IMR-90 (cell line): ENCODE results near the gene MRPL11. TPM values are rescaled to one million over a fixed set of nuclear protein-coding genes. Genes with fewer than 3 reads are reported as not detected.

Source experiments
- ATAC-seq: fragments of 200-7000 bp; cut with Tn5 transposase; 2 replicates; pipeline ENCODE4 v1.9.1; 2020; ENCODE audit warnings: low read depth, mild to moderate bottlenecking, moderate library complexity
- BruUV-seq: library from RNA; stranded (reverse); fragments of 400-500 nt; replicated peaks from 2 replicates; lab custom pipeline; 2021; lab: Mats Ljungman, UMichigan
- CTCF ChIA-PET: fragments of 300-600 bp; formaldehyde crosslinking; extraction: SDS; loops from one replicate; lab custom pipeline; 2021; ENCODE audit warnings: antibody characterized with exemption; lab: Yijun Ruan, JAX
- POLR2A ChIA-PET: fragments of 300-600 bp; sonication (Branson Sonifier 250); formaldehyde crosslinking; loops from one replicate; lab custom pipeline; 2022; ENCODE audit warnings: antibody characterized with exemption; ENCODE audit not compliant: unreplicated experiment; lab: Charles Lee
- DNase-seq: peaks from one replicate; pipeline ENCODE4 v3.0.0; 2013
- H2AFZ ChIP-seq: replicated peaks from 2 replicates; pipeline ENCODE3; 2013; ENCODE audit warnings: low read length, mild to moderate bottlenecking; ENCODE audit not compliant: poor library complexity
- H2AK5ac ChIP-seq: 2 replicates; pipeline ENCODE4 v1.6.1; 2013; ENCODE audit warnings: low read depth, low read length, inconsistent platforms
- H2AK9ac ChIP-seq: replicated peaks from 2 replicates; pipeline ENCODE3; 2013; ENCODE audit warnings: mild to moderate bottlenecking, low read depth, low read length, moderate library complexity; ENCODE audit not compliant: poor library complexity
- H2BK120ac ChIP-seq: 2 replicates; pipeline ENCODE4 v1.6.1; 2013; ENCODE audit warnings: low read depth, low read length, inconsistent platforms
- H2BK15ac ChIP-seq: 3 replicates; pipeline ENCODE4 v1.6.1; 2013; ENCODE audit warnings: low read depth, low read length, inconsistent platforms
- H2BK20ac ChIP-seq: 2 replicates; pipeline ENCODE4 v1.6.1; 2013; ENCODE audit warnings: low read depth, mild to moderate bottlenecking, inconsistent platforms, low read length, moderate library complexity
- H2BK5ac ChIP-seq: 2 replicates; pipeline ENCODE4 v1.6.1; 2013; ENCODE audit warnings: mild to moderate bottlenecking, low read depth, low read length, inconsistent platforms; ENCODE audit not compliant: poor library complexity, severe bottlenecking
- H3K14ac ChIP-seq: replicated peaks from 2 replicates; pipeline ENCODE4 v1.6.1; 2013; ENCODE audit warnings: low read depth, low read length, inconsistent platforms
- H3K18ac ChIP-seq: 2 replicates; pipeline ENCODE4 v1.6.1; 2013; ENCODE audit warnings: low read depth, low read length, control low read depth
- H3K23ac ChIP-seq: 2 replicates; pipeline ENCODE4 v1.6.1; 2013; ENCODE audit warnings: low read depth, low read length, inconsistent platforms
- H3K27ac ChIP-seq: 2 replicates; pipeline ENCODE4 v1.5.1; 2013; ENCODE audit warnings: mild to moderate bottlenecking, control low read depth, low read length; ENCODE audit not compliant: insufficient read depth
- H3K27me3 ChIP-seq: 2 replicates; pipeline ENCODE4 v1.6.1; 2013; ENCODE audit warnings: low read length; ENCODE audit not compliant: control insufficient read depth, insufficient read depth
- H3K36me3 ChIP-seq: 2 replicates; pipeline ENCODE4 v1.6.1; 2013; ENCODE audit warnings: low read length, mixed read lengths; ENCODE audit not compliant: control insufficient read depth, insufficient read depth
- H3K4ac ChIP-seq: 2 replicates; pipeline ENCODE4 v1.6.1; 2013; ENCODE audit warnings: low read depth, low read length, inconsistent platforms
- H3K4me1 ChIP-seq: 2 replicates; pipeline ENCODE4 v1.6.1; 2013; ENCODE audit warnings: low read length, mixed read lengths; ENCODE audit not compliant: control insufficient read depth, insufficient read depth
- H3K4me2 ChIP-seq: 2 replicates; pipeline ENCODE4 v1.6.1; 2013; ENCODE audit warnings: low read depth, mild to moderate bottlenecking, control low read depth, low read length, moderate library complexity
- H3K4me3 ChIP-seq: 2 replicates; pipeline ENCODE4 v1.5.1; 2013; ENCODE audit warnings: low read depth, mild to moderate bottlenecking, control low read depth, low read length, moderate library complexity; ENCODE audit not compliant: insufficient read depth
- H3K56ac ChIP-seq: 2 replicates; pipeline ENCODE4 v1.6.1; 2013; ENCODE audit warnings: low read length, inconsistent platforms; ENCODE audit not compliant: insufficient read depth; ENCODE audit errors: extremely low read depth
- H3K79me1 ChIP-seq, 2 experiments: 2 replicates each; pipeline ENCODE4 v1.6.1; 2013; ENCODE audit warnings: low read length in 2 of 2, inconsistent platforms in 1 of 2, low read depth in 1 of 2
- H3K9ac ChIP-seq: 2 replicates; pipeline ENCODE4 v1.6.1; 2013; ENCODE audit warnings: low read depth, low read length, control low read depth
- H3K9me1 ChIP-seq: 2 replicates; pipeline ENCODE4 v1.6.1; 2013; ENCODE audit warnings: low read length, inconsistent platforms; ENCODE audit not compliant: insufficient read depth
- H3K9me3 ChIP-seq: 2 replicates; pipeline ENCODE4 v1.6.1; 2013; ENCODE audit warnings: low read length; ENCODE audit not compliant: control insufficient read depth, insufficient read depth
- H4K20me1 ChIP-seq: 2 replicates; pipeline ENCODE4 v1.6.1; 2013; ENCODE audit warnings: low read length, inconsistent platforms; ENCODE audit not compliant: insufficient read depth
- H4K5ac ChIP-seq: 2 replicates; pipeline ENCODE4 v1.6.1; 2013; ENCODE audit warnings: mild to moderate bottlenecking, low read depth, low read length, control low read depth
- H4K8ac ChIP-seq, 2 experiments: 2 replicates each; pipeline ENCODE4 v1.6.1; 2013; ENCODE audit warnings: low read depth in 2 of 2, low read length in 2 of 2, control low read depth in 1 of 2, inconsistent platforms in 1 of 2
- H4K91ac ChIP-seq: 2 replicates; pipeline ENCODE4 v1.6.1; 2013; ENCODE audit warnings: low read depth, low read length, inconsistent platforms; ENCODE audit not compliant: insufficient read depth
- BHLHE40 ChIP-seq: fragments of 150-350 bp; IDR thresholded peaks from 2 replicates; pipeline ENCODE4 v1.6.1; 2016; ENCODE audit warnings: mild to moderate bottlenecking, low read depth, low read length
- FOS ChIP-seq: fragments of 150-350 bp; IDR thresholded peaks from 2 replicates; pipeline ENCODE4 v1.6.1; 2016; ENCODE audit warnings: low read depth, low read length
- MAZ ChIP-seq: IDR thresholded peaks from 2 replicates; pipeline ENCODE4 v1.6.1; 2012; ENCODE audit warnings: low read depth, mild to moderate bottlenecking, low read length, improper control_type of control experiment, moderate library complexity, borderline replicate concordance
- POLR2A ChIP-seq: IDR thresholded peaks from 2 replicates; pipeline ENCODE4 v1.6.1; 2012; ENCODE audit warnings: mild to moderate bottlenecking, low read depth, low read length
- RFX5 ChIP-seq: IDR thresholded peaks from 2 replicates; pipeline ENCODE4 v1.8.0; 2012; ENCODE audit warnings: low read depth, mild to moderate bottlenecking, low read length, moderate library complexity
- WGBS, 2 experiments: methylation state at CpG; one replicate each; pipeline versions ENCODE4 v1.1.5 to v1.1.7; 2013; ENCODE audit warnings: missing lambda C conversion rate in 2 of 2; ENCODE audit not compliant: insufficient read length in 1 of 2; ENCODE audit errors: extremely low coverage in 2 of 2; 5-methylcytosine and 5-hydroxymethylcytosine counted together
- dilution Hi-C: fragments of 300-500 bp; cut with HindIII; formaldehyde crosslinking; loops from one replicate; pipeline ENCODE4 v1.14.3; 2018; ENCODE audit warnings: low sequenced_read_pairs; ENCODE audit not compliant: unreplicated experiment
- in situ Hi-C: fragments of 300-500 bp; cut with MboI; formaldehyde crosslinking; loops from 3 replicates; pipeline ENCODE4 v1.14.3; 2019; ENCODE audit warnings: low sequenced_read_pairs, inconsistent platforms, mixed read lengths
- intact Hi-C: fragments of 100-400 bp; cut with micrococcal nuclease; formaldehyde crosslinking; loops from 2 replicates; pipeline ENCODE4 v1.10.0; 2022
- polyA plus RNA-seq, 3 experiments: library from polyadenylated mRNA; depleted of rRNA; stranded (reverse); fragments of >200 nt; gene quantifications; 2 replicates each; pipeline ENCODE4 v1.2.3, GENCODE V29; 2012; ENCODE audit warnings: low replicate concordance in 1 of 3
- total RNA-seq: library from RNA; depleted of rRNA; stranded (reverse); fragments of >200 nt; gene quantifications from 2 replicates; pipeline ENCODE4 v1.2.3, GENCODE V29; 2012

MRPL11 gene
- total and polyA plus RNA-seq, 2 of the 4 experiments (the other 2 are of a cell fraction): 45.5 to 45.6 TPM

- no peak for ATAC-seq
- no TSS peak for BruUV-seq
- dilution Hi-C loops: no loop called here
Measured at GRCh38 chr11:66459138-66459778, 20.6 kb upstream of the MRPL11 start.

More at GRCh38 chr11:66459138-66459778, 20.6 kb upstream of the MRPL11 start:
- ChIA-PET CTCF (no interaction called here), POLR2A (no interaction called here)
- no peak for DNase-seq
- intact Hi-C loops (no loop called here), in situ Hi-C loops (no loop called here)
- H3K9ac ChIP-seq: no peak overlapping the region
- no peak overlapping the region for H3K27ac ChIP-seq
- no peak overlapping the region for H2AFZ ChIP-seq
- H3K14ac ChIP-seq: no peak overlapping the region
- no peak overlapping the region for H4K5ac ChIP-seq
- H3K23ac ChIP-seq: no peak overlapping the region
- H3K79me1 ChIP-seq: no peaks in the 10 kb centered on the region
- no peak overlapping the region for H4K91ac ChIP-seq
- 0 out of 2 replicates have a peak, but pooled peaks cover 3% of the 10 kb centered on the region for H3K4me1 ChIP-seq
- no peak overlapping the region for H2BK15ac ChIP-seq
- no peak overlapping the region for H2BK20ac ChIP-seq
- no peak overlapping the region for H3K4me3 ChIP-seq
- H4K20me1 ChIP-seq: no peaks in the 10 kb centered on the region
- H3K56ac ChIP-seq: no peak overlapping the region
- no peak overlapping the region for H3K18ac ChIP-seq
- H2AK5ac ChIP-seq: no peak overlapping the region
- H3K4ac ChIP-seq: no peak overlapping the region
- H3K9me1 ChIP-seq: no peaks in the 10 kb centered on the region
- peaks cover 4% of the 10 kb centered on the region; the same call in 1 of the 2 replicates for H3K9me3 ChIP-seq
- H3K4me2 ChIP-seq: no peak overlapping the region
- H3K36me3 ChIP-seq: no peaks in the 10 kb centered on the region
- no CpG with 5 or more reads among the region's 5 CpGs for WGBS, 2 experiments
- no peak overlapping the region for H2AK9ac ChIP-seq
- no peak overlapping the region for H2BK120ac ChIP-seq
- no peak overlapping the region for H2BK5ac ChIP-seq
- H3K27me3 ChIP-seq: peaks cover 16% of the 10 kb centered on the region
- TF ChIP-seq POLR2A (no peak), MAZ (no peak), FOS (no peak), BHLHE40 (no peak), RFX5 (no peak)
- H4K8ac ChIP-seq: no peak overlapping the region
